Kidney epithelial cell (primary cell): ENCODE results near the gene PEX3. TPM values are rescaled to one million over a fixed set of nuclear protein-coding genes. Genes with fewer than 3 reads are reported as not detected.

Experiments
- DNase-seq: peaks from one replicate; pipeline ENCODE4 v3.0.0-alpha.2; 2010; ENCODE audit warnings: low read depth
- H3K27me3 ChIP-seq: 2 replicates; pipeline ENCODE4 v1.6.0; 2011; ENCODE audit warnings: low read length; ENCODE audit not compliant: control insufficient read depth, insufficient read depth
- H3K36me3 ChIP-seq: 2 replicates; pipeline ENCODE4 v1.5.1; 2011; ENCODE audit warnings: low read length; ENCODE audit not compliant: control insufficient read depth, insufficient read depth
- H3K4me3 ChIP-seq: 2 replicates; pipeline ENCODE4 v1.5.1; 2011; ENCODE audit warnings: low read depth, mild to moderate bottlenecking, control low read depth, low read length
- total RNA-seq: library from RNA; depleted of rRNA; stranded (reverse); fragments of >200 nt; gene quantifications from 2 replicates; pipeline ENCODE4 v1.2.3, GENCODE V29; 2015
- TF ChIP-seq, protein P1 (sequence below): IDR thresholded peaks from 2 replicates; pipeline ENCODE4 v1.5.1; 2011; ENCODE audit warnings: mild to moderate bottlenecking, moderate library complexity, low read length, control low read depth, inconsistent platforms; ENCODE audit not compliant: insufficient read depth, poor library complexity, severe bottlenecking

The PEX3 gene
- total RNA-seq, 1 donor from 2014 or later = 11.4 TPM

DNA sequence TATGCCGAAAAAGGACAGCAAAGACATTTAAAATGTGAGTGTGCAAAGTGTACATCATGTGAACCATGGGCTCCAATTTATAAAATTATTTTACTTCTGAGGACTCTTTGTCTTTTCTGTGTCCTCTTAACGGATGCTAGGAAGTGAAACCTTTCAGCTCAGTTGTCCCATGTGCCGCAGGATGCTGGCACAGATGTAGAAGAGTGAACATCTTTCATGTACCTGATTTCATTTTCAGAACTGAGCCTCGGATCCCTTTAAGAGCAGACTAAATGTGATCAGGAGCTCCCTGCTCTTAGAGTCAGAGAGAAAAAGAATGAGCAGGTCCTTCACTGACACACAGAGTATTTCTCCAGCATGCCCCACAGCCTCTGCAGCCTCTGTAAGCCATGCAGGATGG is 88.5 kb downstream of the PEX3 start:
- no peak for DNase-seq
- TF ChIP-seq, protein P1, sequence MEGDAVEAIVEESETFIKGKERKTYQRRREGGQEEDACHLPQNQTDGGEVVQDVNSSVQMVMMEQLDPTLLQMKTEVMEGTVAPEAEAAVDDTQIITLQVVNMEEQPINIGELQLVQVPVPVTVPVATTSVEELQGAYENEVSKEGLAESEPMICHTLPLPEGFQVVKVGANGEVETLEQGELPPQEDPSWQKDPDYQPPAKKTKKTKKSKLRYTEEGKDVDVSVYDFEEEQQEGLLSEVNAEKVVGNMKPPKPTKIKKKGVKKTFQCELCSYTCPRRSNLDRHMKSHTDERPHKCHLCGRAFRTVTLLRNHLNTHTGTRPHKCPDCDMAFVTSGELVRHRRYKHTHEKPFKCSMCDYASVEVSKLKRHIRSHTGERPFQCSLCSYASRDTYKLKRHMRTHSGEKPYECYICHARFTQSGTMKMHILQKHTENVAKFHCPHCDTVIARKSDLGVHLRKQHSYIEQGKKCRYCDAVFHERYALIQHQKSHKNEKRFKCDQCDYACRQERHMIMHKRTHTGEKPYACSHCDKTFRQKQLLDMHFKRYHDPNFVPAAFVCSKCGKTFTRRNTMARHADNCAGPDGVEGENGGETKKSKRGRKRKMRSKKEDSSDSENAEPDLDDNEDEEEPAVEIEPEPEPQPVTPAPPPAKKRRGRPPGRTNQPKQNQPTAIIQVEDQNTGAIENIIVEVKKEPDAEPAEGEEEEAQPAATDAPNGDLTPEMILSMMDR = no peak
- H3K27me3 ChIP-seq = no peaks in the 10 kb centered on the region
- H3K4me3 ChIP-seq = no peak overlapping the region
- H3K36me3 ChIP-seq = no peaks in the 10 kb centered on the region

DNA sequence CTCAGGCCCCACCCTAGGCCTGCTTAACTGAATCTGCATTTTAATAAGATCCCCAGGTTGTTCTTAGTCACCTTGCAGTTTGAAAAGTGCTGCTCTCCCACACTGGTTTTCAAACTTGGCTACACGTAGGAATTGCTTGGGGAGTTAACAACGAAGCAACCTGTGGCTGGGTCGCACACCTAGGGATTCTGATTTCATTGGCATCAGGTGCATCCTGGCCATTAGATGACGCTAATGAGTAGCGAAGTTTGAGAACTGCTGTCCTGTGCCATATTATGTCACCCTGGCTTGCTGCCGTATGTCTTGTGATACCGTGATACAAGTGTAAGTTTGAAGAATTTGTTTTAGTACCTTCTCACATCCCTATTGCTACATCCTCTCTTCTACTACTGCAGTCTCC is 89.1 kb downstream of the PEX3 start:
- no peaks in the 10 kb centered on the region for H3K27me3 ChIP-seq

DNA sequence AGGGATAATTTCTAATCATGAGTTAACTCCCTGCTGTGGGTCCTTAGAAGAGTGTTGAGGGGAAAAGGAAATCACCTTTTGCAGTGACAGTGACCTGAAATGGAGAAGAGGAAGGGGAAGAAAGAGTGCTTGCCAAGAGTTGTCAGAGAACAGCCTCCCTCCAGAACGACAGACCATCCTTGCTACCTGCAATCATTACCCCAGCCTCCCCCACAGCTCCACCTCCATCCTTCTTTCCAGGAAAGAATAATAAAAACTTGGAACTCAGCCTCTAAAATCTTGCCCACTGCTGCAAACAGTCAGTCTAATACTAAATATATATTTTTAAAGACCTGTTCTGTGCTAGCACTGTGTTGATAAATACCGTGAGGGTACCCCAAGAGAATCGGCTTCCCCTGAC is 89.6 kb downstream of the PEX3 start:
- DNase-seq = no peak
- TF ChIP-seq, protein P1 = no peak
- no peaks in the 10 kb centered on the region for H3K36me3 ChIP-seq
- H3K4me3 ChIP-seq = no peak overlapping the region
- no peaks in the 10 kb centered on the region for H3K27me3 ChIP-seq

More for the DNA sequence above, 89.1 kb downstream of the PEX3 start:
- no peak overlapping the region for H3K4me3 ChIP-seq
- no peaks in the 10 kb centered on the region for H3K36me3 ChIP-seq
- no peak for DNase-seq
- TF ChIP-seq, protein P1 = no peak

Other genes with a start within 250 kb of the PEX3 start
- gene ADAT2, start 110 bp upstream of the PEX3 start, total RNA-seq = 5.6 and 9.1 TPM in 2 replicates
- gene FUCA2, start 60.9 kb downstream of the PEX3 start, total RNA-seq = 64.7 and 71.0 TPM in 2 replicates
- 19.6 and 29.4 TPM in 2 replicates for gene PHACTR2, start 227.2 kb downstream of the PEX3 start, total RNA-seq